ENCODE results near the gene RTP5. TPM values are rescaled to one million over a fixed set of nuclear protein-coding genes. Genes with fewer than 3 reads are reported as not detected.

The RTP5 gene
- total RNA-seq, 1 experiment from 2014 or later = not detected

DNA sequence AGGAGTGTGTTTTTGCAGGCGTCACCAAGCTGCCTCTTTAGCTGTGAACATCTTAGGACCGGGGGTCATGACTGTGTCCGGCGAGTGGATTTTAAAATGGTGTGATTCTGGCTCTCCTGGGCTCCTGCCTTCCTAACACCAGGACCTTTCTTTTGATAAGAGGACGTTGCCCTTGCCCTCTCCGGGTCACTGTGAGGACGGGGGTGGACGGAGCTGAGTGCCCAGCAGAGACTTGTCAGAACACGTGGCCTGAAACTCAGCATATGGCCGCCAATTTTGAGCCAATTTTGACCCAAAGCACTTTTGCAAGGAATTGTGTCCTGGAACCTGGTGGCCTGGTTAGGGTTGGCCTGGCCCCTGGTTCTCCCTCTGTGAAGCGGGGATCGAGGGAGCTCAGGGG is 40.2 kb downstream of the RTP5 start:
- H3K4me3 Mint-ChIP-seq = no peak overlapping the region
- Histone ChIP-seq H3K9ac (ENCODE audit: extremely low read depth, insufficient read length, low read length) (no peak overlapping the region), H4K5ac (ENCODE audit: insufficient read length, low read depth, low read length) (no peak overlapping the region), H3K14ac (ENCODE audit: insufficient read depth, low read length) (no peak overlapping the region), H2BK5ac (ENCODE audit: insufficient read length, low read length) (no peak overlapping the region), H3K27ac (ENCODE audit: insufficient read length, low read depth, low read length) (no peak overlapping the region), H3K23me2 (ENCODE audit: insufficient read length, low read depth, low read length, poor library complexity, severe bottlenecking) (no peaks in the 10 kb centered on the region), H3K79me2 (ENCODE audit: insufficient read depth, low read length) (no peaks in the 10 kb centered on the region), H2AFZ (ENCODE audit: low read length) (no peak overlapping the region), H4K91ac (ENCODE audit: insufficient read length, low read depth, low read length) (no peak overlapping the region), H2BK12ac (ENCODE audit: insufficient read length, low read depth, low read length) (no peak overlapping the region), H3K4me1 (ENCODE audit: insufficient read depth, low read length) (peaks cover 3% of the 10 kb centered on the region; the same call in 1 of the 2 replicates), H2BK120ac (ENCODE audit: low read depth, low read length, poor library complexity, severe bottlenecking) (no peak overlapping the region), H4K20me1 (ENCODE audit: control insufficient read depth, insufficient read depth, insufficient read length) (no peaks in the 10 kb centered on the region), H3K27me3 (ENCODE audit: insufficient read depth, low read length) (no peaks in the 10 kb centered on the region), H2AK5ac (ENCODE audit: insufficient read length, low read length) (no peak overlapping the region), H3K18ac (ENCODE audit: insufficient read length, low read depth, low read length) (no peak overlapping the region), H2BK15ac (ENCODE audit: low read depth, low read length) (no peak overlapping the region), H4K8ac (replicated peaks; ENCODE audit: insufficient read length, low read depth, low read length) (no peak overlapping the region), H3K9me3 (ENCODE audit: control insufficient read depth, low read depth, low read length) (no peaks in the 10 kb centered on the region), H3K23ac (ENCODE audit: insufficient read length, low read depth, low read length) (no peak overlapping the region), H3T11ph (ENCODE audit: low read length) (no peak overlapping the region), H3K4me2 (ENCODE audit: insufficient read depth, insufficient read length, low read length) (no peak overlapping the region), H3K4ac (ENCODE audit: low read depth, low read length) (no peak overlapping the region), H3K56ac (ENCODE audit: insufficient read length, low read depth, low read length) (no peak overlapping the region), H2BK20ac (ENCODE audit: low read depth, low read length, poor library complexity, severe bottlenecking) (no peak overlapping the region), H3K79me1 (ENCODE audit: insufficient read depth, low read depth, low read length, poor library complexity, severe bottlenecking) (no peaks in the 10 kb centered on the region)
- DNase-seq = no peak
- H3K36me3 Mint-ChIP-seq (ENCODE audit: insufficient read depth in 1 of 3, low read depth in 3 of 3) = peaks cover 2 to 8% (median 3%) of the 10 kb centered on the region in 3 experiments; a peak in 4 of 7 replicates
- TF ChIP-seq, protein P1, sequence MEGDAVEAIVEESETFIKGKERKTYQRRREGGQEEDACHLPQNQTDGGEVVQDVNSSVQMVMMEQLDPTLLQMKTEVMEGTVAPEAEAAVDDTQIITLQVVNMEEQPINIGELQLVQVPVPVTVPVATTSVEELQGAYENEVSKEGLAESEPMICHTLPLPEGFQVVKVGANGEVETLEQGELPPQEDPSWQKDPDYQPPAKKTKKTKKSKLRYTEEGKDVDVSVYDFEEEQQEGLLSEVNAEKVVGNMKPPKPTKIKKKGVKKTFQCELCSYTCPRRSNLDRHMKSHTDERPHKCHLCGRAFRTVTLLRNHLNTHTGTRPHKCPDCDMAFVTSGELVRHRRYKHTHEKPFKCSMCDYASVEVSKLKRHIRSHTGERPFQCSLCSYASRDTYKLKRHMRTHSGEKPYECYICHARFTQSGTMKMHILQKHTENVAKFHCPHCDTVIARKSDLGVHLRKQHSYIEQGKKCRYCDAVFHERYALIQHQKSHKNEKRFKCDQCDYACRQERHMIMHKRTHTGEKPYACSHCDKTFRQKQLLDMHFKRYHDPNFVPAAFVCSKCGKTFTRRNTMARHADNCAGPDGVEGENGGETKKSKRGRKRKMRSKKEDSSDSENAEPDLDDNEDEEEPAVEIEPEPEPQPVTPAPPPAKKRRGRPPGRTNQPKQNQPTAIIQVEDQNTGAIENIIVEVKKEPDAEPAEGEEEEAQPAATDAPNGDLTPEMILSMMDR (conservative IDR thresholded peaks at IDR 0.05) = no peak
- no peaks in the 10 kb centered on the region for H3K27me3 Mint-ChIP-seq (ENCODE audit: low read depth)
- H3K9me3 Mint-ChIP-seq = peaks cover 0 to 2% of the 10 kb centered on the region in 2 experiments; a peak in 3 of 5 replicates
- H3K4me1 Mint-ChIP-seq = peaks cover 21 to 23% of the 10 kb centered on the region in 2 experiments
- H3K27ac Mint-ChIP-seq = no peak overlapping the region
- no CpG with 5 or more reads among the region's 12 CpGs for WGBS (ENCODE audit: extremely low coverage, insufficient read length, low lambda C conversion rate)

All from H9 (cell line).